ENCODE measurements around the gene SEMA5A. TPM values are rescaled to one million over a fixed set of nuclear protein-coding genes. Genes with fewer than 3 reads are reported as not detected.

The SEMA5A gene
- total and polyA plus RNA-seq, 2 of the 8 experiments (the other 6 are each of a cell fraction or from before 2014, with no cell fraction given): 5.3 to 8.9 TPM

DNA sequence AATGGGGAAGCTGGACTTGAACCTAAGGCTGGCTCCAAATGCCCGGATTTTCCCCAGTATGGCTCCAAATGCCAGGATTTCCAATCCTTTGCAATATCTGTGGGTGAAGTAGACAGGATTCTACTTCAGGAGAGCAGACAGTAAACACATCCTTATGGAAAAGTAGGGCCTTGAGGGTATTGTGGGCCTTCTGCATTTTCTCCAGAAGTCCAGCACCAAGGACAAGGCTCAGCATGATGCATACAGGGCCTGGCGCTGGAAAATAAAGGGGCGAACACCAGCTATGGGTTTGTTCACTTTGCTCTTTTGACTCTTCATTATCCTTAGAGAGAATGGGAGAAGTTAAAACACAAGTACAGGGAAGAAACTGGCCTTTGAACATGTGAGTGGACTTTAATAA lies 347.5 kb downstream of the SEMA5A start (continued):
- TF ChIP-seq, protein P1, sequence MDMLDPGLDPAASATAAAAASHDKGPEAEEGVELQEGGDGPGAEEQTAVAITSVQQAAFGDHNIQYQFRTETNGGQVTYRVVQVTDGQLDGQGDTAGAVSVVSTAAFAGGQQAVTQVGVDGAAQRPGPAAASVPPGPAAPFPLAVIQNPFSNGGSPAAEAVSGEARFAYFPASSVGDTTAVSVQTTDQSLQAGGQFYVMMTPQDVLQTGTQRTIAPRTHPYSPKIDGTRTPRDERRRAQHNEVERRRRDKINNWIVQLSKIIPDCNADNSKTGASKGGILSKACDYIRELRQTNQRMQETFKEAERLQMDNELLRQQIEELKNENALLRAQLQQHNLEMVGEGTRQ (IDR thresholded peaks at IDR 0.05; ENCODE audit: low read length): no peak
- TF ChIP-seq CREB1 (IDR thresholded peaks at IDR 0.05) (no peak), SRF (IDR thresholded peaks at IDR 0.05; ENCODE audit: low read depth, low read length) (no peak)

Data from H1 (cell line).